GM19372 (cell line): ENCODE measurements around the gene SH2D1A.
"Not testable (repeated sequence)": the region's sequence is repeated elsewhere in the genome, so short reads cannot be mapped to it uniquely, and the experiment has no call there.

Experiments
- ATAC-seq: cut with Tn5 transposase; IDR thresholded peaks from one replicate; pipeline ENCODE4 v1.9.1; 2021; ENCODE audit warnings: mild to moderate bottlenecking, low read depth, moderate library complexity; ENCODE audit not compliant: unreplicated experiment

Gene SH2D1A

GRCh38 chrX:124346117-124346876, at the start of gene SH2D1A:
Gene SH2D1A (plus strand): TSS chrX:124346563. CDS start chrX:124346643, 80 bp downstream.
- ATAC-seq: no peak

- ATAC-seq: not testable (repeated sequence)
Observed at GRCh38 chrX:124299323-124299722, 47.0 kb upstream of the SH2D1A start.

- no peak for ATAC-seq
Observed at GRCh38 chrX:124300405-124300804, 46.0 kb upstream of the SH2D1A start.

- ATAC-seq: no peak
Observed at GRCh38 chrX:124307253-124307907, 39.0 kb upstream of the SH2D1A start.

- ATAC-seq: no peak
Observed at GRCh38 chrX:124325732-124326131, 20.6 kb upstream of the SH2D1A start.

- ATAC-seq: no peak
Observed at GRCh38 chrX:124328765-124329164, 17.6 kb upstream of the SH2D1A start.

- no peak for ATAC-seq
Observed at GRCh38 chrX:124332481-124333424, 13.6 kb upstream of the SH2D1A start, which contains the start of gene TEX13D. Gene TEX13D (plus strand): TSS chrX:124332660. CDS start chrX:124332918, 258 bp downstream.

- no peak for ATAC-seq
Observed at GRCh38 chrX:124333862-124334261, 12.5 kb upstream of the SH2D1A start.

GRCh38 chrX:124334555-124334954, 11.8 kb upstream of the SH2D1A start:
- ATAC-seq: not testable (repeated sequence)

GRCh38 chrX:124335598-124335997, 10.8 kb upstream of the SH2D1A start:
- no peak for ATAC-seq

GRCh38 chrX:124337916-124338315, 8.4 kb upstream of the SH2D1A start:
- ATAC-seq: no peak

GRCh38 chrX:124338733-124339514, 7.4 kb upstream of the SH2D1A start:
- no peak for ATAC-seq

GRCh38 chrX:124341396-124342132, 4.8 kb upstream of the SH2D1A start:
- ATAC-seq: no peak

- ATAC-seq: no peak
Observed at GRCh38 chrX:124342174-124342867, 4.0 kb upstream of the SH2D1A start.

- ATAC-seq: no peak
Observed at GRCh38 chrX:124343016-124343415, 3.3 kb upstream of the SH2D1A start.

GRCh38 chrX:124344246-124344645, 2.1 kb upstream of the SH2D1A start:
- ATAC-seq: no peak

- ATAC-seq: no peak
Observed at GRCh38 chrX:124346877-124347241, 496 bp downstream of the SH2D1A start.

GRCh38 chrX:124347242-124347641, 879 bp downstream of the SH2D1A start:
- ATAC-seq: no peak

GRCh38 chrX:124348182-124348581, 1.8 kb downstream of the SH2D1A start:
- ATAC-seq: no peak
